DMS114 treated with DMSO at 0.1 percent for 48 hours (cell line): ENCODE data around the gene ADGRG3.
"Not testable (repeated sequence)": the region's sequence is repeated elsewhere in the genome, so short reads cannot be mapped to it uniquely, and the experiment has no call there.

Source experiments
- DNase-seq: peaks from one replicate; lab custom pipeline; 2025; ENCODE audit not compliant: unreplicated experiment; lab: John Stamatoyannopoulos, UW

The ADGRG3 gene

DNA sequence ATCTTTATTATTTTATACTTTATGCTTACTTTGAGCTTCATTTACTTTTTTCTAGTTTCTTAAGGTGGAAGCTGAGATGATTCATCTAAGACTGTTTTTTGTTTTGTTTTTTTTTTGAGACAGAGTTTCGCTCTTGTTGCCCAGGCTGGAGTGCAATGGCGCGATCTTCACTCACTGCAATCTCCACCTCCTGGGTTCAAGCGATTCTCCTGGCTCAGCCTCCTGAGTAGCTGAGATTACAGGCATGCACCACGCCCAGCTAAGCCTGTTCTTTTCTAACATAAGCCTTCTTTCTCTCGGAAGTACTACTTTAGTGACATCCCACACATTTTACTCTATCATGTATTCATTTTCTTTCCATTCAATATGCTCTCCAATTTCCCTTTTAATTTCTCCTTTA is 44.5 kb downstream of the ADGRG3 start:
- DNase-seq, result not testable (repeated sequence)

DNA sequence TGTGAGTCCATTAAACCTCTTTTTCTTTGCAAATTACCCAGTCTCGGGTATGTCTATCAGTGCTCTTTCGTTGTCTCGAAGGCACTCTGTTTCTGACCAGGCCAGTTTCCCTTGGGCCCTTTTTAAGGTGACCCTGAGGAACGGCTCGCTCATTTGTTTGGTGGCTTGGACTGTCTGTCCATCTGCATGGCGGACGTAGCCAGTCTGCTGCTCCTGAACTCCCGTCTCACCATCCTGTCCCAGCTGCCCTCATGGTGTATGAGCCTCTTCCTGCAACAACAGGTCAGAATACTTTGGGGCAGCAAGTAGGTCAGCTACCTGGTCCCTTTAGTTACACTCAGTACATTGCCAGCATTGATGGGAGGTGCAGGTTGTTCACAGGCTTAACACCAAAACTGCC is 45.5 kb downstream of the ADGRG3 start:
- DNase-seq, result no peak

DNA sequence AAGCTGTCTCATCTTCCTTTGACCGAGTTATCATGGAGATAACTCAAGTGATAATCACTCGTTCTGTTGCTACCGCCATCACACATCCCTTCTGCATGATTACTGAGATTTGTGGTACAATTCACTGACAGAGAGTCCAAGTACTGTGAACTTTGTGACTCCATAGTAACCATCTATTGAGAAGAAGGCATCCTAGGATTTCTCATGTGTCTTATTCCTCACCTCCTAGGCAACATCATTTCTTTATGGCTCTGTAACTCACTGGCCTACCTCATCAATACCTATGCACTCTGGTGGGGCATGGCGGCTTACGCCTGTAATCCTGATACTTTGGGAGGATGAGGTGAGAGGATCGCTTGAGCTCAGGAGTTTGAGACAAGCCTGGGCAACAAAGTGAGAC is 45.9 kb downstream of the ADGRG3 start:
- no peak for DNase-seq

DNA sequence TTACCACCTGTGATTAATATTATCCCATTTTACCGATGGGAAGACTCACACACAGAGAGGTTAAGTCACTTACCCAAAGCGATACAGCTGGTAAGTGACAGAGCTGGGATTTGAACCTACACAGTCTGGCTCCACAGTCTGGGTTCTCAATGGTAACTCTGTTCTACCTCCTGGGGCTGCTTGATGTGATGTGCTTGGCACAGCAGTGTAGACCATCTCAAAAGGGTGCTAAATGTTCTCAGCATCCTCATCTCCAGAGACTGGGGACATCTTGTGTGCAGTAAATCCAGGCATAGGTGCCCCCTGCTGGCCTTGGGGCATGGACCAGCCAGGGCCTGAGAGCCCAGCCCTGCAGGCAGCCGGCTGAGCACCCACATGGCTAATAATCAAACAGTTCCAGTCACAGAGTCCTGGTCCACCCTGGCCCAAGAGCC is 52.1 kb downstream of the ADGRG3 start:
- no peak for DNase-seq

GRCh38 chr16:57721356-57722209 is 53.5 kb downstream of the ADGRG3 start:
- no peak for DNase-seq

GRCh38 chr16:57722210-57722499 is 54.0 kb downstream of the ADGRG3 start:
- DNase-seq, result no peak

GRCh38 chr16:57722651-57723050 is 54.5 kb downstream of the ADGRG3 start:
- DNase-seq, result no peak

GRCh38 chr16:57723170-57723569 is 55.1 kb downstream of the ADGRG3 start:
- DNase-seq, result no peak

DNA sequence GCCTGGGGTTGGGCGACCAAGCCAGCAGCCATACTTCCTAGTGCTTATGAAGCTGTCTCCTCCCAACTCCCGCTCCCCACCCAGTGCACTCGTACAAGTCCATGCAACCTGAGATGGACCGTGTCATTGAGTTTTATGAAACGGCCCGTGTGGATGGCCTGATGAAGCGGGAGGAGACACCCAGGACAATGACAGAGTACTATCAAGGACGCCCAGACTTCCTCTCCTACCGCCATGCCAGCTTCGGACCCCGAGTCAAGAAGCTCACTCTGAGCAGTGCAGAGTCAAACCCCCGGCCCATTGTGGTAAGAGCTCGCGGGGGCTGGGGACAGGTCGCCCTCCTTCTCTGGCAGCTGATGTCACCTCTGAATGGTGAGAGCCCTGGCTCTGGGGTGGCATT is 56.4 kb downstream of the ADGRG3 start:
- no peak for DNase-seq

DNA sequence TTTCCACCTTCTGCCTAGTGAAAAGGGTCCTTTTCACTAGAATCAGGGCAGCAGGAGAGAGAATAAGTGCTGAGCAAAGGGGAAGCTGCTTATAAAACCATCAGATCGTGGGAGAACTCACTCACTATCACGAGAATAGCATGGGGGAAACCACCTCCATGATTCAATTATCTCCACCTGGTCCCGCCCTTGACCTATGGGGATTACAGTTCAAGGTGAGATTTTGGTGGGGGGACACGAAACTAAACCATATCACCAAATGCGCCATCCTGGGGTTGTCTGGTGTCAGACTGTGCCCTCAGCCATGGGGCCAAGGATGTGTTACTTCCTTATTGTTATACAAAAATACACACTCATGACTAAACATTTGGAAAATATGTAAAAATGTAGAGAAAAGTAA is 57.0 kb downstream of the ADGRG3 start:
- no peak for DNase-seq

GRCh38 chr16:57725554-57725953 is 57.4 kb downstream of the ADGRG3 start:
- DNase-seq, result no peak

DNA sequence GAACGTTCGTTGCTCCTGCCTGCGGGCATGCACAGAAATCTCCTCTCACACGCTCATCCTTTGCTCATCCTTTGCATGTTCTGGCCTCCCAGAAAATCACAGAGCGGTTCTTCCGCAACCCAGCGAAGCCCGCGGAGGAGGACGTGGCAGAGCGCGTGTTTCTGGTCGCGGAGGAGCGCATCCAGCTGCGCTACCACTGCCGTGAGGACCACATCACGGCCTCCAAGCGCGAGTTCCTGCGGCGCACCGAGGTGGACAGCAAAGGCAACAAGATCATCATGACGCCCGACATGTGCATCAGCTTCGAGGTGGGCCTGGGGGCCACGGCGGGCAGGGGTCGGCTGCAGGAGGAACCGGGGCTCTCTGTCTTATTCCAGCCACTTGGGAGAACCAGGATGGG is 57.9 kb downstream of the ADGRG3 start:
- no peak for DNase-seq

- no peak for DNase-seq
These were observed 58.4 kb downstream of the ADGRG3 start for GRCh38 chr16:57726433-57726947.

GRCh38 chr16:57727610-57728009 is 59.5 kb downstream of the ADGRG3 start:
- DNase-seq, result no peak

- DNase-seq, result no peak
These were observed 60.5 kb downstream of the ADGRG3 start for GRCh38 chr16:57728336-57729181.

DNA sequence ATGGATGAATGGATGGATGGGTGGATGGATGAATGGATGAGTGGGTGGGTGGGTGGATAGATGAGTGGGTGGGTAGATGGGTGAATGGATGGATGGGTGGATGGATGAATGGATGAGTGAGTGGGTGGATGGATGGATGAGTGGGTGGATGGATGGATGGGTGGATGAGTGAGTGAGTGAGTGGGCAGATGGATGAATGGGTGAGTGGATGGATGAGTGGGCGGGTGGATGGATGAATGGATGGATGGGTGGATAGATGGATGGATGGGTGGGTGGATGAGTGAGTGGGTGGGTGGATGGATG is 61.0 kb downstream of the ADGRG3 start:
- DNase-seq, result no peak

- not testable (repeated sequence) for DNase-seq
These were observed 61.7 kb downstream of the ADGRG3 start for GRCh38 chr16:57729852-57730251.

DNA sequence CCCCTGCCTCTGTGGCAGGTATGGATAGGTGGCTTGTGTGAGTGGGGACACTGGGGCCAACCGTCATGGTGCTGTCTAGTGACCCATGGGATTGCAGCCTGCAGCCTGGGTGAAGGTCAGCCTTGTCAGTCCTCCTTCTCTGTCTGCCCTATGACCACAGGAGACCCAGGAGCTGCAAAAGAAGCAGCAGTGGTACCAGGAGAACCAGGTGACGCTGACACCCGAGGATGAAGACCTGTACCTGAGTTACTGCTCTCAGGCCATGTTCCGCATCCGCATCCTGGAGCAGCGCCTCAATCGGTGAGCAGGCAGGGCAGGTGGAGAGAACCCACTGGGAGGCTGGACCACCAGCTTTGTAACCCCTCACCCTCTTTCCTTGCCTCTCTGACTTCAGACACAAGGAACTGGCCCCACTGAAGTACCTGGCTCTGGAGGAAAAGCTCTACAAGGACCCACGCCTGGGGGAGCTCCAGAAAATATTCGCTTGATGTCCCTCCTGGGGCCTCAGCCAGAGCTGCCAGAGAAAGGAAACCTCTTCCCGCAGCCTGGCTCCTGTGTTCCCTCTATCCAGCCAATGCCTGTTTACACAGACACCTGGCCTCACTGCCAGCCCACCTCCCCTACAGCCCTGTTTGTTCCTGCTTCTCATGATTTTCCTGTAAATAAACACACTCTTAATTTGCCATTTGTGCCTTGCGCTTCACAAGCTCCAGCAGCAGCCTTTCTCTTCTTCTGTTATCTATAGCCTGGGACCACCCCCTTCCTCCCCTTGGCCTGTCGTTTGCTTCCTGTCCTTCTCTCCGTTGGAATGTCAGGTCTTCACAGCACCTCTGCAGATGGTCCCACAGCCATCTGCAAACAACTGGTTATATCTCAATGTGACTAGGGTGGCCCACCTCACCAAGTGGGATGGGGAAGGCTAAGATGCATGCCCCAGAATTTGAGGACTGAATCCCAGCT is 62.9 kb downstream of the ADGRG3 start:
- no peak for DNase-seq

DNA sequence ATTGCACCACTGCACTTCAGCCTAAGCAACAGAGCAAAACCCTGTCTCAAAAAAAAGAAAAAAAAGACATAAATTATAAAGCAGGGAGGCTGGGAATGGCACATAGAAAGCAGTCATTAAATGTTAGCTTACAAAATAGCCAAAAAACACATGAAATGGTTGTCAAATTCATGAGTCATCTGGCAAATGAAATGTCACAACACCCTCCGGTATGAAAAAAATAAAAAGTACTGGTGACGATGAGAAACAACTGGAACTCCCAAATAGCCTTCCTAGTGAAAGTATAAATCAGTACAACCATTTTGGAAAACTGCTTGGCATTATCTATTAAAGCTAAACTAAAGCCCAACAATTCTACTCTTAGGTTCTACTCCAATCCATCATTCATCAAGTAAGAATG is 63.9 kb downstream of the ADGRG3 start:
- DNase-seq, result no peak

- DNase-seq, result no peak
These were observed 64.6 kb downstream of the ADGRG3 start for GRCh38 chr16:57732714-57733113.

DNA sequence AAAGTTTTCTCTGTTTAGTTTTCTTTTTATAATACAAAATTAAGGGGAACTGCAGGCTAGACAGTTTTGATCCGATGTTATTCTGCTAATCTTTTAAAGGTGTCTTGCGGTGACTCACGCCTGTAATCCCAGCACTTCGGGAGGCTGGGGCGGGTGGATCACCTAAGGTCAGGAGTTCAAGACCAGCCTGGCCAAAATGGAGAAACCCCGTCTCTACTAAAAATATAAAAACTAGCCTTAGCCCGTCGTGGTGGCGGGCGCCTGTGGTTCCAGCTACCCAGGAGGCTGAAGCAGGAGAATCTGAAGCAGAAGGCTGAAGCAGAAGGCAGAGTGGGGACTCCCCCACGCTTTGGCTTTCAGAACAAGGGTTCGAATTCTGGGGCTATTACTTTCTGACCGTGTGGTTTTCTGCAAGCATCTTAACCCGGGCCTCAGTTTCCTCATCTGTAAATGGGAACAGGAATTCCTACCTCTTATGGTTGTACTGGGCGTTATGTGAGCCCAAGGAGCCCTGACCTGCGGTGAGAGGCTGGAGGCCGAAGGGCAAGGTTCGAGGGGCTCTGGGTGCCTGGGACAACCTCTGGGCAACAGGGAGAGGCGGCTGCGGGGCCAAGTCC is 66.3 kb downstream of the ADGRG3 start:
- no peak for DNase-seq
